H9 (cell line): ENCODE measurements around the gene MYO5B. TPM values are rescaled to one million over a fixed set of nuclear protein-coding genes. Genes with fewer than 3 reads are reported as not detected.

Source experiments
- DNase-seq: peaks from one replicate; pipeline ENCODE4 v3.0.0-alpha.2; 2017
- H2AFZ ChIP-seq: one replicate; pipeline ENCODE4 v1.6.1; 2013; ENCODE audit warnings: mild to moderate bottlenecking, low read length, control low read depth, moderate library complexity
- H2AK5ac ChIP-seq: 2 replicates; pipeline ENCODE4 v1.6.1; 2013; ENCODE audit warnings: low read length, control low read depth, mixed read lengths; ENCODE audit not compliant: insufficient read length
- H2BK120ac ChIP-seq: one replicate; pipeline ENCODE4 v1.6.1; 2013; ENCODE audit warnings: low read depth, mild to moderate bottlenecking, low read length, control low read depth, inconsistent platforms; ENCODE audit not compliant: poor library complexity, severe bottlenecking
- H2BK12ac ChIP-seq: 2 replicates; pipeline ENCODE4 v1.6.1; 2013; ENCODE audit warnings: low read length, control low read depth, mixed read lengths, low read depth; ENCODE audit not compliant: insufficient read length
- H2BK15ac ChIP-seq: 2 replicates; pipeline ENCODE4 v1.6.1; 2013; ENCODE audit warnings: low read depth, low read length, control low read depth
- H2BK20ac ChIP-seq: one replicate; pipeline ENCODE4 v1.6.1; 2013; ENCODE audit warnings: low read depth, mild to moderate bottlenecking, low read length, control low read depth, inconsistent platforms; ENCODE audit not compliant: poor library complexity, severe bottlenecking
- H2BK5ac ChIP-seq: 2 replicates; pipeline ENCODE4 v1.6.1; 2013; ENCODE audit warnings: low read length, control low read depth, mixed read lengths; ENCODE audit not compliant: insufficient read length
- H3K14ac ChIP-seq: 2 replicates; pipeline ENCODE4 v1.6.1; 2013; ENCODE audit warnings: low read length, control low read depth; ENCODE audit not compliant: insufficient read depth
- H3K18ac ChIP-seq: 2 replicates; pipeline ENCODE4 v1.6.1; 2013; ENCODE audit warnings: low read depth, mild to moderate bottlenecking, mixed read lengths, low read length, control low read depth; ENCODE audit not compliant: insufficient read length
- H3K23ac ChIP-seq: 2 replicates; pipeline ENCODE4 v1.6.1; 2013; ENCODE audit warnings: low read length, control low read depth, mixed read lengths, low read depth; ENCODE audit not compliant: insufficient read length
- H3K23me2 ChIP-seq: 2 replicates; pipeline ENCODE4 v1.6.1; 2013; ENCODE audit warnings: low read depth, mild to moderate bottlenecking, mixed read lengths, low read length, control low read depth; ENCODE audit not compliant: insufficient read length, poor library complexity, severe bottlenecking
- H3K27ac ChIP-seq: 2 replicates; pipeline ENCODE4 v1.5.1; 2013; ENCODE audit warnings: low read length, control low read depth, mixed read lengths, low read depth; ENCODE audit not compliant: insufficient read length
- H3K27me3 ChIP-seq: 2 replicates; pipeline ENCODE4 v1.6.1; 2013; ENCODE audit warnings: low read length, control low read depth, inconsistent platforms; ENCODE audit not compliant: insufficient read depth
- H3K4ac ChIP-seq: 2 replicates; pipeline ENCODE4 v1.6.1; 2013; ENCODE audit warnings: low read depth, mild to moderate bottlenecking, control low read depth, inconsistent platforms, low read length, moderate library complexity
- H3K4me1 ChIP-seq: 2 replicates; pipeline ENCODE4 v1.6.1; 2013; ENCODE audit warnings: low read length, control low read depth, inconsistent platforms; ENCODE audit not compliant: insufficient read depth
- H3K4me2 ChIP-seq: 2 replicates; pipeline ENCODE4 v1.6.1; 2013; ENCODE audit warnings: low read length, control low read depth, mixed read lengths; ENCODE audit not compliant: insufficient read length, insufficient read depth
- H3K56ac ChIP-seq: 2 replicates; pipeline ENCODE4 v1.6.1; 2013; ENCODE audit warnings: low read depth, mild to moderate bottlenecking, mixed read lengths, low read length, control low read depth; ENCODE audit not compliant: insufficient read length
- H3K79me1 ChIP-seq: 2 replicates; pipeline ENCODE4 v1.6.1; 2013; ENCODE audit warnings: low read depth, mild to moderate bottlenecking, moderate library complexity, low read length, control low read depth, inconsistent platforms; ENCODE audit not compliant: insufficient read depth, poor library complexity, severe bottlenecking
- H3K79me2 ChIP-seq: 2 replicates; pipeline ENCODE4 v1.6.1; 2013; ENCODE audit warnings: low read length, control low read depth, inconsistent platforms; ENCODE audit not compliant: insufficient read depth
- H3K9ac ChIP-seq: 2 replicates; pipeline ENCODE4 v1.6.1; 2013; ENCODE audit warnings: low read length, control low read depth, mixed read lengths; ENCODE audit not compliant: insufficient read length; ENCODE audit errors: extremely low read depth
- H3K9me3 ChIP-seq: one replicate; pipeline ENCODE4 v1.6.1; 2013; ENCODE audit warnings: low read depth, low read length, inconsistent platforms; ENCODE audit not compliant: control insufficient read depth
- H3T11ph ChIP-seq: one replicate; pipeline ENCODE4 v1.6.1; 2013; ENCODE audit warnings: mild to moderate bottlenecking, low read length, control low read depth, inconsistent platforms
- H4K20me1 ChIP-seq: one replicate; pipeline ENCODE4 v1.6.1; 2013; ENCODE audit not compliant: control insufficient read depth, insufficient read length, insufficient read depth
- H4K5ac ChIP-seq: 2 replicates; pipeline ENCODE4 v1.6.1; 2013; ENCODE audit warnings: low read depth, mild to moderate bottlenecking, mixed read lengths, low read length, control low read depth; ENCODE audit not compliant: insufficient read length
- H4K8ac ChIP-seq: replicated peaks from 2 replicates; pipeline ENCODE4 v1.6.1; 2013; ENCODE audit warnings: low read length, control low read depth, mixed read lengths, low read depth; ENCODE audit not compliant: insufficient read length
- H4K91ac ChIP-seq: 2 replicates; pipeline ENCODE4 v1.6.1; 2013; ENCODE audit warnings: low read depth, mild to moderate bottlenecking, moderate library complexity, mixed read lengths, low read length, control low read depth; ENCODE audit not compliant: insufficient read length
- H3K27ac Mint-ChIP-seq, 3 experiments: 2 replicates in 2 of 3; 3 replicates in 1 of 3; pipeline ENCODE4 v1.8.0; 2020 to 2021; ENCODE audit warnings: mixed read lengths in 3 of 3, mild to moderate bottlenecking in 1 of 3, moderate library complexity in 1 of 3
- H3K27me3 Mint-ChIP-seq: 2 replicates; pipeline ENCODE4 v1.8.0; 2021; ENCODE audit warnings: low read depth, mild to moderate bottlenecking, moderate library complexity, mixed read lengths
- H3K36me3 Mint-ChIP-seq, 3 experiments: 2 replicates in 2 of 3; 3 replicates in 1 of 3; pipeline ENCODE4 v1.8.0; 2020 to 2021; ENCODE audit warnings: low read depth in 3 of 3, mixed read lengths in 3 of 3; ENCODE audit not compliant: insufficient read depth in 1 of 3
- H3K4me1 Mint-ChIP-seq, 2 experiments: 2 replicates each; pipeline ENCODE4 v1.8.0; 2020; ENCODE audit warnings: mixed read lengths in 2 of 2
- H3K4me3 Mint-ChIP-seq, 2 experiments: 2 replicates in 1 of 2; 3 replicates in 1 of 2; pipeline ENCODE4 v1.8.0; 2020 to 2021; ENCODE audit warnings: mild to moderate bottlenecking in 2 of 2, mixed read lengths in 2 of 2, moderate library complexity in 1 of 2
- H3K9me3 Mint-ChIP-seq, 2 experiments: 2 replicates in 1 of 2; 3 replicates in 1 of 2; pipeline ENCODE4 v1.8.0; 2020; ENCODE audit warnings: mild to moderate bottlenecking in 2 of 2, mixed read lengths in 2 of 2, moderate library complexity in 1 of 2
- CTCF ChIP-seq: fragments of 200-600 bp; sonication (generic); conservative IDR thresholded peaks from 3 replicates; pipeline ENCODE4 v1.8.0; 2021; ENCODE audit warnings: antibody characterized with exemption, mild to moderate bottlenecking
- WGBS: extraction: QIAGEN DNeasy Blood & Tissue Kit; methylation state at CpG from one replicate; pipeline ENCODE4 v1.1.7; 2013; ENCODE audit warnings: missing lambda C conversion rate, low lambda C conversion rate, mixed read lengths; ENCODE audit not compliant: insufficient read length; ENCODE audit errors: extremely low coverage; 5-methylcytosine and 5-hydroxymethylcytosine counted together
- total RNA-seq: library from RNA; stranded (reverse); gene quantifications from 2 replicates; pipeline ENCODE4 v1.2.1, GENCODE V29; 2021

Gene MYO5B
- total RNA-seq, 1 experiment from 2014 or later, result 9.3 TPM

GRCh38 chr18:50075772-50076171 lies 119.2 kb downstream of the MYO5B start:
- no peak overlapping the region for H2BK15ac ChIP-seq
- no peak overlapping the region for H3T11ph ChIP-seq
- H3K79me2 ChIP-seq, result no peaks in the 10 kb centered on the region
- H4K20me1 ChIP-seq, result no peaks in the 10 kb centered on the region
- no peak overlapping the region for H2AK5ac ChIP-seq
- DNase-seq, result no peak
- peaks cover 6% of the 10 kb centered on the region; the same call in 1 of the 2 replicates for H3K4me1 ChIP-seq
- Mint-ChIP-seq H3K9me3 (no peaks in the 10 kb centered on the region), H3K4me3 (no peak overlapping the region), H3K36me3 (no peaks in the 10 kb centered on the region; a peak in 1 of 7 replicates), H3K27ac (no peak overlapping the region), H3K4me1 (peaks cover 13 to 20% of the 10 kb centered on the region in 2 experiments), H3K27me3 (peaks cover 2% of the 10 kb centered on the region; the same call in 1 of the 2 replicates)
- no peaks in the 10 kb centered on the region for H3K9me3 ChIP-seq
- no peaks in the 10 kb centered on the region for H3K79me1 ChIP-seq
- no peak overlapping the region for H2AFZ ChIP-seq
- no peak for TF ChIP-seq CTCF
- H3K27me3 ChIP-seq, result no peaks in the 10 kb centered on the region; the same call in 1 of the 2 replicates
- H3K56ac ChIP-seq, result no peak overlapping the region
- H4K5ac ChIP-seq, result no peak overlapping the region
- no peak overlapping the region for H2BK12ac ChIP-seq
- no peak overlapping the region for H3K9ac ChIP-seq
- WGBS, result no CpG with 5 or more reads among the region's 4 CpGs
- H3K18ac ChIP-seq, result no peak overlapping the region
- no peak overlapping the region for H3K14ac ChIP-seq
- H4K8ac ChIP-seq, result no peak overlapping the region
- no peak overlapping the region for H2BK5ac ChIP-seq
- no peak overlapping the region for H3K4ac ChIP-seq
- H3K4me2 ChIP-seq, result no peak overlapping the region
- no peak overlapping the region for H2BK20ac ChIP-seq
- no peaks in the 10 kb centered on the region for H3K23me2 ChIP-seq
- no peak overlapping the region for H3K27ac ChIP-seq
- H3K23ac ChIP-seq, result no peak overlapping the region
- H2BK120ac ChIP-seq, result no peak overlapping the region
- no peak overlapping the region for H4K91ac ChIP-seq
